ENCODE measurements around the gene CTSA.
"Not testable (repeated sequence)": the region's sequence is repeated elsewhere in the genome, so short reads cannot be mapped to it uniquely, and the experiment has no call there.

Gene CTSA

GRCh38 chr20:45918779-45919537 is 27.8 kb downstream of the CTSA start:
- no peak for DNase-seq (ENCODE audit: low spot score)

GRCh38 chr20:45919542-45920399 is 28.6 kb downstream of the CTSA start:
- DNase-seq (ENCODE audit: low spot score) = no peak

- no peak for DNase-seq (ENCODE audit: low spot score)
Observed at GRCh38 chr20:45920462-45921336, 29.6 kb downstream of the CTSA start.

GRCh38 chr20:45921337-45922189 is 30.4 kb downstream of the CTSA start:
- DNase-seq (ENCODE audit: low spot score) = no peak

- DNase-seq (ENCODE audit: low spot score) = no peak
Observed at GRCh38 chr20:45924391-45925261, 33.5 kb downstream of the CTSA start.

GRCh38 chr20:45925821-45926506 is 34.8 kb downstream of the CTSA start:
- DNase-seq (ENCODE audit: low spot score) = no peak

- DNase-seq (ENCODE audit: low spot score) = no peak
Observed at GRCh38 chr20:45926731-45927070, 35.6 kb downstream of the CTSA start.

- DNase-seq (ENCODE audit: low spot score) = no peak
Observed at GRCh38 chr20:45927071-45927878, 36.1 kb downstream of the CTSA start.

GRCh38 chr20:45931680-45932079 is 40.5 kb downstream of the CTSA start:
- not testable (repeated sequence) for DNase-seq (ENCODE audit: low spot score)

GRCh38 chr20:45933266-45934045 is 42.3 kb downstream of the CTSA start:
- DNase-seq (ENCODE audit: low spot score) = peak; percentile 96

GRCh38 chr20:45934046-45934585 is 43.0 kb downstream of the CTSA start:
- DNase-seq (ENCODE audit: low spot score) = peak; percentile 77

- peak; percentile 98 for DNase-seq (ENCODE audit: low spot score)
Observed at GRCh38 chr20:45934586-45935415, 43.7 kb downstream of the CTSA start, which contains the start of gene PCIF1. PCIF1 (plus strand) TSS chr20:45934683; CDS start chr20:45939000, 4,317 bp downstream.

- DNase-seq (ENCODE audit: low spot score) = peak; percentile 79
Observed at GRCh38 chr20:45935416-45936046, 44.4 kb downstream of the CTSA start.

GRCh38 chr20:45937765-45938164 is 46.6 kb downstream of the CTSA start:
- no peak for DNase-seq (ENCODE audit: low spot score)

GRCh38 chr20:45938727-45939438 is 47.7 kb downstream of the CTSA start:
- no peak for DNase-seq (ENCODE audit: low spot score)

GRCh38 chr20:45940053-45940452 is 48.9 kb downstream of the CTSA start:
- DNase-seq (ENCODE audit: low spot score) = peak; percentile 49
